Rectal smooth muscle tissue (tissue), 1 donor: Measurements from ENCODE around the gene ARHGEF39.
A peak's percentile ranks its signal among the peaks of the same experiment; 100 is the strongest.

ENCODE experiments used
- H3K27ac ChIP-seq: one replicate; pipeline ENCODE4 v1.7.0; 2013; ENCODE audit warnings: low read depth, low read length, inconsistent platforms
- H3K27me3 ChIP-seq: one replicate; pipeline ENCODE4 v1.7.0; 2013; ENCODE audit warnings: low read length; ENCODE audit not compliant: control insufficient read depth, insufficient read depth
- H3K36me3 ChIP-seq: one replicate; pipeline ENCODE4 v1.7.0; 2013; ENCODE audit warnings: low read length; ENCODE audit not compliant: control insufficient read depth, insufficient read depth
- H3K4me1 ChIP-seq: one replicate; pipeline ENCODE4 v1.7.0; 2013; ENCODE audit warnings: low read length; ENCODE audit not compliant: control insufficient read depth, insufficient read depth
- H3K4me3 ChIP-seq: one replicate; pipeline ENCODE4 v1.7.0; 2013; ENCODE audit warnings: low read length
- H3K9ac ChIP-seq: one replicate; pipeline ENCODE4 v1.7.0; 2013; ENCODE audit warnings: low read length

ARHGEF39 gene

DNA sequence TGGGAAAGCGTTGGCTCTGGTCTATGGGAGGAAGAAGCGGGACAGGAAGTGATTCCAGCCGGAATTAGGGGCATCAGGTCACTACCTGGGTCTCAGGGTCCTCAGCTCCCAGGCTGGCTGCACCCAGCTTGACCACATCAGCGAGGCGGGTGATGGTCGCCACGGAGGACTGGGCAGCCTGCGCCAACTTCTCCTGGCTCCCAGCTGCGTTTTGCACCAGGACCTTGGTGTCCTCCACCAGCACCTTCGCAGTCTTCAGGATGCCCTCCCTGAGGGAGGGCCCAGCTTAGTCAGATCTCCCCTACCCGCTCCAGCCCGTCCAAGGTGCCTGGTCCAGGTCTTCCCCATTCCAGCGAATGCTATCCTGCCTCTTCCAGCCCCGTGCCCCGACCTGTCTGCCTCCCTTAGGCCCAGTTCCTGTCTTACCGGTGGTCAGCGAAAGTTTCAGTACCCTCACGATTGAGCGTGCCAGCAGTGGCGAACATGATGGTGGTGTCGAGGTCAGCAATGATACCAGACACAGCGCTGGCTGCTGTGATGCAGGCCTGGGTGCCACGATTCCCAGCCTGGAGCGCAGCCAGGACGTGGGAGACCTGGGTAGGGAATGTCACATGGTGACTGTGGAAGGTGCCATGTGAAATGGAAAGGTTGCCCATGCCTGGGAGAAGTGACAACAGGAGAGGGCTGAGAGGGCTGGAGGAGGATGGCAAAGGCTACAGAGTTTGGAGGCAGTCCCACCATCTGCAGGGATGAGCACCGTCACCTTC, 39.1 kb upstream of the ARHGEF39 start:
- peaks cover 90% of the 10 kb centered on the region for H3K36me3 ChIP-seq
- H3K4me1 ChIP-seq, result no peaks in the 10 kb centered on the region
- H3K4me3 ChIP-seq, result no peak overlapping the region
- no peaks in the 10 kb centered on the region for H3K27me3 ChIP-seq
- no peak overlapping the region for H3K27ac ChIP-seq
- no peak overlapping the region for H3K9ac ChIP-seq

DNA sequence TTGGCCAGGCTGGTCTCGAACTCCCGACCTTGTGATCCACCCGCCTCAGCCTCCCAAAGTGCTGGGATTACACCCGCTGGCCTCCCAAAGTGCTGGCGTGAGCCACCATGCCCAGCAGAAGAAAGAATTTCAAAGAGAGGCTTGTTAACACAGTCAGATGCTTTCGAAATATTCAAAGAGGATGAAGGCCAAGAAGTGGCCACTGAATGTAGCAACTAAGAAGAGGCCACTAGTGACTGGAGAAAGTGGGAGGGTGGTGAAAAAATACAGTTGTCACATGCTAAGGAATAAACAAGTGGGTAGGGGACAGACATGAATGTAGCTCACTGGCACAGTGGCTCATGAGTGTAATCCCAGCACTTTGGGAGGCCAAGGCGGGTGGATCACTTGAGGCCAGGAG, 37.7 kb upstream of the ARHGEF39 start:
- no peaks in the 10 kb centered on the region for H3K27me3 ChIP-seq
- H3K4me3 ChIP-seq, result no peak overlapping the region
- no peak overlapping the region for H3K9ac ChIP-seq
- H3K27ac ChIP-seq, result no peak overlapping the region
- peaks cover 94% of the 10 kb centered on the region for H3K36me3 ChIP-seq
- H3K4me1 ChIP-seq, result no peaks in the 10 kb centered on the region

DNA sequence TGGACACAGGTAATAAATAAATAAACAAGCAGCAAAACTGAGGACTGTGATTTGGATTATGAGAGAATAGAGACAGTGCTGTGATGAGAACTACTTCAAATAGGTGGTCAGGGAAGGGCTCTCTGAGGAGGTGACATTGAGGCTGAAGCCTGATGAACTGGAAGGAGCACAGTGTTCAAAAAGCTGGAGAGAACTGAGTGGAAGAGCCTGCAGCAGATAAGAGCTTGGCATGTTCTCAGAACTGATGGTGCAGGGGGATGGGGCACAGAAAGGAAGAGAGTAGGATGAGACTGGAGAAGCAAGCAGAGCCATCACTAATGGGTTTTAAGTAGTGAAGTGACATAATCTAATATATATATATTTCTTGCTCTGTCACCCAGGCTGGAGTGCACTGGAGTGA, 35.9 kb upstream of the ARHGEF39 start:
- H3K4me1 ChIP-seq, result peaks cover 2% of the 10 kb centered on the region
- H3K36me3 ChIP-seq, result peaks cover 87% of the 10 kb centered on the region
- no peak overlapping the region for H3K9ac ChIP-seq
- H3K27me3 ChIP-seq, result no peaks in the 10 kb centered on the region
- H3K4me3 ChIP-seq, result no peak overlapping the region
- H3K27ac ChIP-seq, result no peak overlapping the region

DNA sequence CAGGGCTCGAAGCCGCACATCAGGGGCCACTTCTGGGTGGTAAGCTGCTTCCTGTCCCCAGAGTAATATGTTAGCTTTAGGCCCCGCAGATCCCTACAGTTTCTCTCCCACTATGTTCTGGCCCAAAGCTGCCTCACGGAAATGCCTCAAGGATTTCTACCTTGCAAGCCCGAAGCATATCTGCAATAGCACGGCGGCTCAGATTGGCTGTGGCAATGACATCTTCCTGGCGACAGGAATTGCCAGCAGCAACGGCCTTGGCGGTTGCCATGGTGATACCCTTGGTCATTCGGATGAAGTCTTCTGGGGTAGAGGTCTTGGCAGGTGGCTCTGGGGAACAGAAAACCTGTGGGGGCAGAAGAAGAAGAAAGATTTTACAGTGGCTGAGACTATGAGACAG, 35.0 kb upstream of the ARHGEF39 start:
- H3K4me1 ChIP-seq, result peaks cover 2% of the 10 kb centered on the region
- no peak overlapping the region for H3K27ac ChIP-seq
- no peak overlapping the region for H3K9ac ChIP-seq
- H3K4me3 ChIP-seq, result no peak overlapping the region
- H3K27me3 ChIP-seq, result no peaks in the 10 kb centered on the region
- peaks cover 78% of the 10 kb centered on the region for H3K36me3 ChIP-seq

DNA sequence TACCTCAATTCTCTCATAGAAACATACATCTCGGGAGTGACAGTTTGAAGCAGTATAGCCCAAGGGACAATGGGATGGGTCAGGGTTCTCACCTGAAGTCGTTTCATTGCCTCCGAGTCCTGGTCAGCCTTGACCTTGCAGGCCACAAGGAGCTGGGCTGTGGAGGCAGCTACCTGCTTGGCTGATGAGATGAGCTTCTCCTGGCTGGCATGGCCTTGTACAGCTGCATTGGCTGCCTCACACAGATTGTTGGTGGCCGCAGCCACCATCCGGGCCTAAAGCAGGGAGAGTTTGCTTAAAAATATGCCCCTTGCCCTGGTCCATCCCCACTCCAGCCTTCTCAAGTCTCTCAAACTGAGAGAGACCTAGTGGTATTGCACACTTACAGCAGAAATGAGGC, 33.2 kb upstream of the ARHGEF39 start:
- peaks cover 60% of the 10 kb centered on the region for H3K36me3 ChIP-seq
- no peak overlapping the region for H3K27ac ChIP-seq
- H3K9ac ChIP-seq, result no peak overlapping the region
- H3K4me1 ChIP-seq, result peaks cover 2% of the 10 kb centered on the region
- H3K4me3 ChIP-seq, result no peak overlapping the region
- no peaks in the 10 kb centered on the region for H3K27me3 ChIP-seq

DNA sequence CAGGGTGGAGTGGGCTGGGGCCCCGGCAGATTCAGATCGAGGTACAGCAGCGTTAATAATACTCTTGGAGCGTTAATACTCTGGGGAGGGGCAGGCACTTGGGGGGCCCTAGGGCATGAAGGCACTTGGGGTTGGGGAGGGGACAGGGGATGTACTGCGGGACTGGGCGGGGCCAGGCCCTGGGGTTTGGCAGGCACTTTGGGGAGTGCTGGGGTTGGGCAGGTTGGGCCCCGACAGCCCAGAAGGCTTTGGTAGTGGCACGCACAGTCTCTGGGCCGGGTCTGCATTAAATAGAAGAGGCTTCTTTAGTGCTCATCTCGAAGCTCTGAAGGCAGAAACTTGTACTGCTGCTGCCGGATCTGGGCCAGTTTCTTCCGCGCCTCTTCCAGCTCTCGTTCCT, 32.5 kb upstream of the ARHGEF39 start:
- Histone ChIP-seq H3K4me1 (peaks cover 2% of the 10 kb centered on the region), H3K9ac (no peak overlapping the region), H3K27me3 (no peaks in the 10 kb centered on the region), H3K4me3 (no peak overlapping the region), H3K27ac (peak overlapping the region; percentile 38), H3K36me3 (peaks cover 55% of the 10 kb centered on the region)

DNA sequence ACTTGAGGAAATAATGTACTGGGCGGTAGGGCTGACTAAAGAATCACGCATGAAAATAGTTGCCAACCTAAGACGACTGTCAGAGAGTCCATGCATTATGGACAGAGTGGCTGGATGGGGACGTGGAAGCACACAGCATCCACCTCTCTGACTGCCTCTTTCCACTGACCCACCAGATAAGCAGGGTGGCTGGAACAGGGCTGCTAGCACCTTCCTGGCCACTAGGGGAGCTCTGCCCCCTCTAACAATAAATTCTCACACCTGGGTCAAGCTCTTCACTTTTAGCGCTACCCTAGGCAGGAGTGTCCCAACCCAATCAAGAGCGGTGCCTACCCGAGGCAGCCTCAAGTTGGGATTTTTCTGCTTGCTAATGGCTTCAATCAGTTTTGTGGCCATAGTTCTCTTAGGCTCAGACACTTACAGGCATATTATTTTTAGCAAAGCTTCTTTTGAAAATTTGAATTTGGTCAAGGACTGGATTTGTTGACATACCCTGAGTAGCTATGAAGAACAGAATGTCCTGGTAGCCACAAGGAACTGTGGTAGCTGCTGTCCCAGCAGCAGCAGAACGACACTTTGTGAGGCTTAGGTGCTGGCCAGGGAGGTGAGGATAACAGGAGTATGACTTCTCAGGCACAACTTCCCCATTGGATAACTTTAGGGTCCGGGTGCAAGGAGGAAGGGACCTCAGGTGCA, 31.7 kb upstream of the ARHGEF39 start:
- peaks cover 2% of the 10 kb centered on the region for H3K4me1 ChIP-seq
- H3K9ac ChIP-seq, result peak overlapping the region; percentile 8
- peak overlapping the region; percentile 38 for H3K27ac ChIP-seq
- no peaks in the 10 kb centered on the region for H3K27me3 ChIP-seq
- no peak overlapping the region for H3K4me3 ChIP-seq
- H3K36me3 ChIP-seq, result peaks cover 49% of the 10 kb centered on the region

DNA sequence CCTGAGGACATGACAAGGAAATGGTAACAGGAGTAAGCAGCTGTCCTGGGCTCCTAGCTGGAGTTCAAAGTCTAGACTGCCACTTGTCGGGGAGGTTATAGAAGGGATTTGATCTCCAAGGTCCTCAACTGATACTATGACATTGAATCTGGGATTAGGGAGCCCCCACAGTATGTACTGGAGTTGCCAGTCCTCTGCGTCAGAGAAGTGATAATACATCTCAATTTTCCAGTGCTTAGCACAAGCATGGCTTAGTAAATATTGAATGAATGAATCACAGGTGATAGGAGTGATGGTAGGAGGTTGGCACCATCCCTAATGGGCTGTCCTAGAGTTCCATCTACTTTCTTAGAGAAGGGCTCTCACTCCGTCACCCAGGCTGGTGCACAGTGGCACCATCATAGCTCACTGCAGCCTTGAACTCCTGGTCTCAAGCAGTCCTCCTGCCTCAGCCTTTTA, 31.0 kb upstream of the ARHGEF39 start:
- H3K4me1 ChIP-seq, result peaks cover 8% of the 10 kb centered on the region
- H3K9ac ChIP-seq, result no peak overlapping the region
- H3K36me3 ChIP-seq, result peaks cover 43% of the 10 kb centered on the region
- no peak overlapping the region for H3K4me3 ChIP-seq
- H3K27me3 ChIP-seq, result no peaks in the 10 kb centered on the region
- peak overlapping the region; percentile 38 for H3K27ac ChIP-seq

DNA sequence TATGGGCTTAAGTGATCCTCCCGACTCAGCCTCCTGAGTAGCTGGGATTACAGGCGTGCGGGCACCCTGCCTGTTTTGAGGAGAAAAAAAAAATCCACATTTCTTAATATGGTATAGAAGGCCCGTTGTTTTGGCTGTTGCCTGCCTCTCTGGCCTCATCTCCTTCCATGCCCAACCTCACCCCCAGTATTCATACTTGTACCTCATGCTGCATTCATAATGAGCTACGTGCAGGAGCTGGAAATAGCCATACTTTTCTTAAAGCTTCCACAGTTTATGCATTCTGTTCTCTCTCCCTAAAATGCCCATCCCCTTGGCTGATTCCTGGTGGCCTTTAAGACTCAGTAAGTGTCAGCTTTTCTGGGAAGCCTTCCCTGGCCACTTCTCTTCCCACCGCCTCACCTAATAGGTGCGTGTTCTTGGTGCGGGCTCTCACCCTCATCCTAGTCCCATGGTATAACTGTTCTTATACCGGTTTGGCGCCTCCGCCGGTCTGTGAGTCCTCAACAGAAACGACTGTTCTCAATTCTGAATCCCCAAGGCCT, 26.8 kb upstream of the ARHGEF39 start:
- Histone ChIP-seq H3K4me3 (peak overlapping the region; percentile 80), H3K36me3 (peaks cover 7% of the 10 kb centered on the region), H3K27ac (peak overlapping the region; percentile 99), H3K27me3 (no peaks in the 10 kb centered on the region), H3K9ac (no peak overlapping the region), H3K4me1 (peaks cover 8% of the 10 kb centered on the region)

DNA sequence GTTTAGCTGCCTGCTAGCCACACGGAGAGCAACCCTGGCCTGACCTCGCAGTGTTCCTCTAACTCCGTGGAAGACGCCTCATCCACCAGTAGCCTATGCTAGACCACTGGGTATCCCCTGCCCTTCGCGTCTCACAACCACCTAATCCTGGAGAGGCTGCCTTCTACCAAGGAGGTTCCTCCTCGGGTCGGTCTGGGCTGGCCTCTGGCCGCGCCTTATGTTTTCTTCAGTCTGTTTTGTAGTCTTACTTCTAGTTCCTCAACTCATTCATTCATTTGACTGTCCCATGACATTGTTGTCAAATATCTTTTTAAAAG, 26.3 kb upstream of the ARHGEF39 start:
- no peaks in the 10 kb centered on the region for H3K27me3 ChIP-seq
- H3K9ac ChIP-seq, result peak overlapping the region; percentile 6
- peaks cover 7% of the 10 kb centered on the region for H3K4me1 ChIP-seq
- peaks cover 3% of the 10 kb centered on the region for H3K36me3 ChIP-seq
- peak overlapping the region; percentile 99 for H3K27ac ChIP-seq
- peak overlapping the region; percentile 80 for H3K4me3 ChIP-seq

DNA sequence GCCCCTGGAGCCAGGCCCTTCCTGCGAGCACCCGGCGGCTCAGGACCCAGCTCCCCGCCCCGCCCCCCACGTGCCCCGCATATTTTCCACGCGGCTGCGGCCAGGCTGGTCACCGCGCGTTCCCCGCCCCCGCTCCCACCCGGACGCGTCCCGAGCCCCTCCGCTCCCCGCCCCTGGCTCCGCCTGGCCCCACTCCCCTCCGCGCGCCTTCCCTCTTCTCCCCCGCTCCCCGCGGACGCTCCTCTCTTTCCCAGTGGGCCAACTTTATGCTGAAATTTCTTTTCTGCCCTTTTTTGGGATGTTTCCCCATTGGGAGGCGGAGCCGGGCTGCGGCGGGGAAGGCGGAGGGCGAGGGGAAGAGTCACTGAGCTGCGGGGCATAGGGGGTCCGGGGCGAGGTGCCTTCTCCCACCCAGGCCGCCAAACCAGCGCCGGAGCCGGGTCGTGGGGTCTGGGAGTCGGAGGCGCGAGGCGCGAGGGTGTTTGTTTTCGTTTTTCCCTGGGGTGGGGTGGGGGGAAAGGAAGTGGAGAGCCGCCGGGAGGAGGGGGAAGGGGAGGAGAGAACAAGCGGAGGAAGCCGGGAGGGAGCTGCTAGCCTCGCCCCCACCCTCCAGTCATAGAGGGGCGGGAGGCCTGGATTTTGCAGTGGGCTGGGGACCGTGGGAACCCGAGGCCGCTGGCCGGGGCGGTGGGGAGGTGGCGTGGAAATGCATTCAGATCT, 25.8 kb upstream of the ARHGEF39 start:
- Histone ChIP-seq H3K9ac (peak overlapping the region; percentile 6), H3K36me3 (no peaks in the 10 kb centered on the region), H3K4me3 (peak overlapping the region; percentile 82), H3K4me1 (peaks cover 8% of the 10 kb centered on the region), H3K27me3 (no peaks in the 10 kb centered on the region), H3K27ac (peak overlapping the region; percentile 99)

DNA sequence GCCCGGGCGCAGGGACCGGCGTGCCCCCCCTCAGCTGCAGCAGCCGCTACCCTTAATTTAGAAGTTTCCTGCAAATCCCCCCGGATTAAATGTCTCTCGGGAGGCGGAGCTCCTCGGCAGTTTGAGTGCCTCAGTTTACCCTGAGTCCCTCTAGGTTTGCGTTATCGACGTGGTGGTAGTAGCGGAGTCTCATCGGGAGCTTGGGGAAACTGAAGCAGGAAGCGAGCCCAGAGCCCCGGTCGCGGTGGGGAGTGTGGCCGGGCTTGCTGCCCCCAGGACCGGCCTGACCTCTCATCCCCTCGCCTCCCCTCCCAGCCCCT, 25.3 kb upstream of the ARHGEF39 start:
- peak overlapping the region; percentile 10 for H3K9ac ChIP-seq
- H3K4me1 ChIP-seq, result peaks cover 10% of the 10 kb centered on the region
- peak overlapping the region; percentile 82 for H3K4me3 ChIP-seq
- H3K27me3 ChIP-seq, result no peaks in the 10 kb centered on the region
- peaks cover 4% of the 10 kb centered on the region for H3K36me3 ChIP-seq
- H3K27ac ChIP-seq, result peak overlapping the region; percentile 99
